Mucosa of stomach (tissue), 1 donor: Measurements from ENCODE around the gene TUBA4B.
"Not testable (repeated sequence)": the region's sequence is repeated elsewhere in the genome, so short reads cannot be mapped to it uniquely, and the experiment has no call there.

Experiments
- H3K27me3 ChIP-seq: one replicate; pipeline ENCODE4 v1.7.0; 2013; ENCODE audit warnings: mild to moderate bottlenecking, low read length; ENCODE audit not compliant: control insufficient read depth, insufficient read depth
- H3K36me3 ChIP-seq: one replicate; pipeline ENCODE4 v1.7.0; 2013; ENCODE audit warnings: low read length; ENCODE audit not compliant: control insufficient read depth, insufficient read depth
- H3K4me1 ChIP-seq: one replicate; pipeline ENCODE4 v1.7.0; 2013; ENCODE audit warnings: mild to moderate bottlenecking, low read length; ENCODE audit not compliant: control insufficient read depth, insufficient read depth
- H3K4me3 ChIP-seq: one replicate; pipeline ENCODE4 v1.7.0; 2013; ENCODE audit warnings: low read length
- H3K9ac ChIP-seq: one replicate; pipeline ENCODE4 v1.7.0; 2013; ENCODE audit warnings: mild to moderate bottlenecking, low read length, moderate library complexity
- H3K9me3 ChIP-seq: one replicate; pipeline ENCODE4 v1.7.0; 2013; ENCODE audit warnings: mild to moderate bottlenecking, low read length, moderate library complexity; ENCODE audit not compliant: control insufficient read depth
- donor health status: Pancreatic carcinoma.

The TUBA4B gene

DNA sequence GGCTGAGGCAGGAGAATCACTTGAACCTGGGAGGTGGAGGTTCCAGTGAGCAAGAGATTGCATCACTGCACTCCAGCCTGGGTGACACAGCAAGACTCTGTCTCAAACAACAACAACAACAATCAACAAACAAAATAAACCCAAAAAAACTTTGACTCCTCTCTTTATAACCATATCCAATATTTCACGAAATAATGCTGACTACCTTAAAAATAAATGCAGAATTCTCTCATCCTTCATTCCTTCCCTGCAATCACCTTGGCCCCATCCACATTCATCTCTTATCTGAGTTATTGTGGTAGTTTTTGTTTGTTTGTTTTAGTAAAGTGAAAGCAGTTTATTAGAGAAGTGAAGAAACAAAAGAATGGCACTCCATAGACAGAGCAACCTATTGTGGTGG, 53.0 kb downstream of the TUBA4B start:
- peaks cover 40% of the 10 kb centered on the region for H3K27me3 ChIP-seq
- no peaks in the 10 kb centered on the region for H3K4me1 ChIP-seq
- no peaks in the 10 kb centered on the region for H3K36me3 ChIP-seq
- H3K9me3 ChIP-seq: no peaks in the 10 kb centered on the region
- H3K4me3 ChIP-seq: no peak overlapping the region
- no peak overlapping the region for H3K9ac ChIP-seq

DNA sequence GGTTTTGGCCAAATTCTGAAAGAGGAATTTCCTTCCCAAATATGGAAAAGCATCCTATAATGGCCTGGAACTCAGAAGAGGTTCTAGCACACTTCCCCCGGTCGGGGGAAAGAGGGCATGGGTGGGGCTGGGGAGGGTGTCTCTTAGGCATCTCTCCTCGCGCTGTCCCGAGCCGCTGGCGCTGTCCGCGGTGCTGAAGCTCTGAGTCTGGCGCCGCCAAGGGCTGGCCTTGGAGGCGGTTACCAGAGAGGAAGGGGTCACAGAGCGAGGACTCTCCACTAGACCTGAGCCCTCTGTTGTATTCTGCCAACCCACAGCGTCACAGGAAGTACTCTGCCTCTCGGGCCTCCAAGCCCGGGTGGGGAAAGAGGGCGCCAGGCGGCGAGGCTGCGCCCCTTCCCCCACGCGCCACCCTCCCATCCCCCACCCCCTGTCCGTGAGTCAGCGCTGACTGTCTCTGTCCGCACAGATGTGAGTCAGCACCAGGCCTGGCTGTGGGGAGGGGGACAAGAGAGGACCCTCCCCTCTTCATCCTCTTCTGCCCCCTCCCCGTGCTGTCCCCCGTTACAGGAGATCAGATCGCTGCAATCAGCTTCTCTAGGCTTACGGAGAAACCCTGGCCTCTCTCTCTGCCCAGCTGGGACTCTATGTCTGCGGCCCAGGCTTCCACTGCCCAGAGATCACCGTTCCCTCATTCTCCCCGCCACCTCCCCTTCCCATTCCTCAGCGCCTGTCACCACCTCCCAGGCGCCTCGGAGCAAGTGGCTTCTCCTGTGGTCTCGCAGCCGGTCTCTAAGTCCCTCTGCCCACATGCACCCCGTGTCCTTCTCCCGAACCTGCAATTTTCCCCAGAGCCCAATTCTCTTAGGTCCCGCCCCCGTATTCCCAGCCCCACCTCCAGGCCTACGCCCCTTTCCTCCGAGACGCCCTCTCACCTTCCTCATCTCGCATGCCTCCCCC, 55.4 kb downstream of the TUBA4B start:
- Histone ChIP-seq H3K4me1 (no peaks in the 10 kb centered on the region), H3K27me3 (peaks cover 26% of the 10 kb centered on the region), H3K9ac (no peak overlapping the region), H3K4me3 (no peak overlapping the region), H3K36me3 (no peaks in the 10 kb centered on the region), H3K9me3 (no peaks in the 10 kb centered on the region)

DNA sequence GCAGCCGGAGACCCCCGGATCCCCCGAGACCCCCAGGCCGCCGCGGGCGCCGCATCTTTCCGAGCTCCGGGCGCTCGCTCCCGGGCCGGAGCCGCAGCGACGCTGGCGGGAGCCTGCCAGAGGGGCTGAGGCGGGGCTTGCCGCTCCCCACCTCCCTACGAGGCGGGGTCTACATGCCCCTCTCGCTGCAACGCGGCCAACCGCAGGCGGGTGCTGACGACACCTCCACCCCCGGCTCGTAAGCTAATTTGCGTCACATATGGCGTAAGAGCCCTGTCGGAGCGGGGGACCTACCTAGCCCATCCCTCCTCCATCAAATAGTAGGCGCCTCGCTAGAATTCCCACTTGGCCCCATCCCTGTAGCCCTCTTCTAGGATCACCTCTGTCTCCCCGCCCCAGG, 56.2 kb downstream of the TUBA4B start, which contains the start of gene PTPRN:
Gene PTPRN (minus strand): TSS at position 124 of the 400 bp plus-strand sequence. CDS start 69 bp downstream, at position 55.
- Histone ChIP-seq H3K27me3 (peaks cover 26% of the 10 kb centered on the region), H3K4me3 (no peak within 1 kb of the TSS), H3K36me3 (no peaks in the 10 kb centered on the region), H3K9me3 (no peaks in the 10 kb centered on the region), H3K4me1 (no peaks in the 10 kb centered on the region), H3K9ac (no peak within 1 kb of the TSS)

DNA sequence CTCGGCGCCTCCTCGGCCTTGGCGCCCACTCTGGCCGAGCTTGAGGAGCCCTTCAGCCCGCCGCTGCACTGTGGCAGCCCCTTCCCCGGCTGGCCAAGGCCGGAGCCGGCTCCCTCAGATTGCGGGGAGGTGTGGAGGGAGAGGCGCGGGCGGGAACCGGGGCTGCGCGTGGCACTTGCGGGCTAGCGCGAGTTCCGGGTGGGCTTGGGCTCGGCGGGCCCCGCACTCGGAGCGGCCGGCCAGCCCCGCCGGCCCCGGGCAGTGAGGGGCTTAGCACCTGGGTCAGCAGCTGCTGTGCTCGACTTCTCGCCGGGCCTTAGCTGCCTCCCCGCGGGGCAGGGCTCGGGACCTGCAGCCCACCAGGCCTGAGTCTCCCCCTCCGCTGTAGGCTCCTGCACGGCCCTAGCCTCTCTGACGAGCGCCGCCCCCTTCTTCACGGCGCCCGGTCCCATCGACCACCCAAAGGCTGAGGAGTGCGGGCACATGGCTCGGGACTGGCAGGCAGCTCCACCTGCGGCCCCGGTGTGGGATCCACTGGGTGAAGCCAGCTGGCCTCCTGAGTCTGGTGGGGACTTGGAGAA, 59.7 kb downstream of the TUBA4B start:
- not testable (repeated sequence) for H3K36me3 ChIP-seq, H3K9ac ChIP-seq, H3K4me3 ChIP-seq, H3K4me1 ChIP-seq, H3K9me3 ChIP-seq
- peaks cover 22% of the 10 kb centered on the region for H3K27me3 ChIP-seq

DNA sequence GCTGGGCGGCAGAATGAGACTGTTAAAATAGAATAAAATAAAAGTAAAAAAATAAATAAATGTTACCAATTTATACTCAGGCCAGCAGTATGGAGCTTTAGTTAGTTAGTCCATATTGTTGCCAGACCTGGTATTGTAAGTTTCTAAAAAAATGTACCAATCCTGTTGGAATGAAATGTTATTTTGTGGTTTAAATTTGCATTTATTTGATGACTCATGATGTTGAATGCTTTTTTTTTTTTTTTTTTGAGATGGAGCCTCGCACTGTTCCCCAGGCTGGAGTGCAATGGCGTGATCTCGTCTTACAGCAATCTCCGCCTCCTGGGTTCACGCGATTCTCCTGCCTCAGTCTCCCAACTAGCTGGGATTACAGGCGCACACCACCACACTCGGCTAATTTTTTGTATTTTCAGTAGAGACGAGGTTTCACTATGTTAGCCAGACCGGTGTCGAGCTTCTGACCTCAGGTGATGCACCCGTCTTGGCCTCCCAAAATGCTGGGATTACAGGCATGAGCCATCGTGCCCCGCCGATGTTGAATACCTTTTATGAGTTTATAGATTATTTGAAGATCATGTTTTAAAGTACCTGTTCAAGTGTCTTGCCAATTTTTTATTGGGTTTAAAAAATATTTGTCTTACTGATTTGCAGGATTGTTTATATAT, 61.9 kb downstream of the TUBA4B start:
- Histone ChIP-seq H3K4me3 (no peak overlapping the region), H3K36me3 (no peaks in the 10 kb centered on the region), H3K9ac (no peak overlapping the region), H3K27me3 (peaks cover 4% of the 10 kb centered on the region), H3K9me3 (no peaks in the 10 kb centered on the region), H3K4me1 (no peaks in the 10 kb centered on the region)
